Glutamatergic neuron (in vitro differentiated cells): ENCODE results near the gene PIP5K1C. TPM values are rescaled to one million over a fixed set of nuclear protein-coding genes. Genes with fewer than 3 reads are reported as not detected.

Source experiments
- DNase-seq: peaks from one replicate; pipeline ENCODE4 v3.0.0; 2022
- H3K27ac Mint-ChIP-seq: one replicate; pipeline ENCODE4 v1.8.0; 2020; ENCODE audit warnings: mild to moderate bottlenecking, mixed read lengths, inconsistent platforms; ENCODE audit not compliant: unreplicated experiment
- H3K27me3 Mint-ChIP-seq: one replicate; pipeline ENCODE4 v1.8.0; 2020; ENCODE audit warnings: mild to moderate bottlenecking, moderate library complexity, mixed read lengths, inconsistent platforms; ENCODE audit not compliant: unreplicated experiment
- H3K36me3 Mint-ChIP-seq: one replicate; pipeline ENCODE4 v1.8.0; 2020; ENCODE audit warnings: mild to moderate bottlenecking, mixed read lengths, inconsistent platforms; ENCODE audit not compliant: unreplicated experiment
- H3K4me1 Mint-ChIP-seq: one replicate; pipeline ENCODE4 v1.8.0; 2020; ENCODE audit warnings: mild to moderate bottlenecking, low read depth, mixed read lengths, inconsistent platforms; ENCODE audit not compliant: unreplicated experiment
- H3K4me3 Mint-ChIP-seq: one replicate; pipeline ENCODE4 v1.8.0; 2020; ENCODE audit warnings: mild to moderate bottlenecking, mixed read lengths, inconsistent platforms; ENCODE audit not compliant: unreplicated experiment
- H3K9me3 Mint-ChIP-seq: one replicate; pipeline ENCODE4 v1.8.0; 2020; ENCODE audit warnings: mild to moderate bottlenecking, moderate library complexity, mixed read lengths, inconsistent platforms; ENCODE audit not compliant: unreplicated experiment
- total RNA-seq: library from RNA; stranded (reverse); fragmentation: NEBNext Ultra II Directional; extraction: Animal tissue kit (Norgen Biotek cat#: 25700); gene quantifications from one replicate; pipeline ENCODE4 v1.2.1, GENCODE V29; 2021; ENCODE audit not compliant: unreplicated experiment
- TF ChIP-seq, protein P1 (sequence below): fragments of 200-600 bp; sonication (generic); IDR thresholded peaks from one replicate; pipeline ENCODE4 v1.5.0; 2021; ENCODE audit not compliant: partially characterized antibody, unreplicated experiment

PIP5K1C gene
- total RNA-seq, 1 donor from 2014 or later = 169 TPM

DNA sequence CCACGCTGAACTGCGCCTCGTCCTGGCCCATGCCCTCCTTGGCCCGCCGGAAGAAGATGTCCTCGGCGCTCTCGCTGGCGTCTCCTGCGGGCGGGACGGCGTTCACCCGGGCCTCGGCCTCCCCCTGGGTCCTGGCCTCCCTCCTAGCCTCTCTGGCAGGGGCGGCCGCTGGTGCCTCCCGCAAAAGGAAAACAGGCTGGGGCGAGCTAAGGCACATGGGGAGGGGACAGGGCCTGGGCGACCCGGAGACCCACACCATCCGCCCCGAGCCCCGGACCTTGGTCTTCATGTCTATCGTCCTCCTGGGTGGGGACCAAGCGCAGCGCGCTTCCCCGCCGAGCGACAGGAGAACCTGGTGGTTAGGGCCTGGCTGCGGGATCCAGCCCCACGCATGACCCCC lies 87.9 kb downstream of the PIP5K1C start:
- peaks cover 10% of the 10 kb centered on the region for H3K27me3 Mint-ChIP-seq
- TF ChIP-seq, protein P1, sequence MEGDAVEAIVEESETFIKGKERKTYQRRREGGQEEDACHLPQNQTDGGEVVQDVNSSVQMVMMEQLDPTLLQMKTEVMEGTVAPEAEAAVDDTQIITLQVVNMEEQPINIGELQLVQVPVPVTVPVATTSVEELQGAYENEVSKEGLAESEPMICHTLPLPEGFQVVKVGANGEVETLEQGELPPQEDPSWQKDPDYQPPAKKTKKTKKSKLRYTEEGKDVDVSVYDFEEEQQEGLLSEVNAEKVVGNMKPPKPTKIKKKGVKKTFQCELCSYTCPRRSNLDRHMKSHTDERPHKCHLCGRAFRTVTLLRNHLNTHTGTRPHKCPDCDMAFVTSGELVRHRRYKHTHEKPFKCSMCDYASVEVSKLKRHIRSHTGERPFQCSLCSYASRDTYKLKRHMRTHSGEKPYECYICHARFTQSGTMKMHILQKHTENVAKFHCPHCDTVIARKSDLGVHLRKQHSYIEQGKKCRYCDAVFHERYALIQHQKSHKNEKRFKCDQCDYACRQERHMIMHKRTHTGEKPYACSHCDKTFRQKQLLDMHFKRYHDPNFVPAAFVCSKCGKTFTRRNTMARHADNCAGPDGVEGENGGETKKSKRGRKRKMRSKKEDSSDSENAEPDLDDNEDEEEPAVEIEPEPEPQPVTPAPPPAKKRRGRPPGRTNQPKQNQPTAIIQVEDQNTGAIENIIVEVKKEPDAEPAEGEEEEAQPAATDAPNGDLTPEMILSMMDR = no peak
- H3K36me3 Mint-ChIP-seq = no peaks in the 10 kb centered on the region
- H3K9me3 Mint-ChIP-seq = no peaks in the 10 kb centered on the region
- peaks cover 2% of the 10 kb centered on the region for H3K4me1 Mint-ChIP-seq
- H3K27ac Mint-ChIP-seq = no peak overlapping the region
- DNase-seq = no peak
- H3K4me3 Mint-ChIP-seq = no peak overlapping the region

DNA sequence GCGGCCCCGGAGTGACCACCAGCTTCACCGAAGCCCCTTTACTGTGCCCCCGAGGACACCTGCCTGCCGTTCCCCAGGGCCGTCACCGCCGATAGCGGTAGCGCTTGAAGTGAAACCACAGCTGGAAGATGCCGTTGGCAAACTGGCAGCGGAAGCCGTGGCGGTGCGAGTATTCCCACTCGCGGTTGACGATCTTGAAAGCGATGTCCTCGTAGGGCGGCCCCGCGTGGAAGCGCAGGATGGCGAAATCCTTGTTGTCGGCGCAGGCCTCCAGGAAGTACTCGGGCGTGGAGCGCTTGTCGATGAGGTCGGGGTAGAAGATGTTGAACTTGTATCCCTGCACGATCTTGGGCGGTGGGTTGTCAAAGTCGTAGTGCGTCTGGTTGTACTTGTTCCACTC lies 88.4 kb downstream of the PIP5K1C start:
- H3K36me3 Mint-ChIP-seq = no peaks in the 10 kb centered on the region
- no peak for DNase-seq
- H3K27ac Mint-ChIP-seq = no peak overlapping the region
- TF ChIP-seq, protein P1 = no peak
- no peaks in the 10 kb centered on the region for H3K9me3 Mint-ChIP-seq
- peaks cover 2% of the 10 kb centered on the region for H3K4me1 Mint-ChIP-seq
- H3K4me3 Mint-ChIP-seq = no peak overlapping the region
- H3K27me3 Mint-ChIP-seq = peaks cover 10% of the 10 kb centered on the region

DNA sequence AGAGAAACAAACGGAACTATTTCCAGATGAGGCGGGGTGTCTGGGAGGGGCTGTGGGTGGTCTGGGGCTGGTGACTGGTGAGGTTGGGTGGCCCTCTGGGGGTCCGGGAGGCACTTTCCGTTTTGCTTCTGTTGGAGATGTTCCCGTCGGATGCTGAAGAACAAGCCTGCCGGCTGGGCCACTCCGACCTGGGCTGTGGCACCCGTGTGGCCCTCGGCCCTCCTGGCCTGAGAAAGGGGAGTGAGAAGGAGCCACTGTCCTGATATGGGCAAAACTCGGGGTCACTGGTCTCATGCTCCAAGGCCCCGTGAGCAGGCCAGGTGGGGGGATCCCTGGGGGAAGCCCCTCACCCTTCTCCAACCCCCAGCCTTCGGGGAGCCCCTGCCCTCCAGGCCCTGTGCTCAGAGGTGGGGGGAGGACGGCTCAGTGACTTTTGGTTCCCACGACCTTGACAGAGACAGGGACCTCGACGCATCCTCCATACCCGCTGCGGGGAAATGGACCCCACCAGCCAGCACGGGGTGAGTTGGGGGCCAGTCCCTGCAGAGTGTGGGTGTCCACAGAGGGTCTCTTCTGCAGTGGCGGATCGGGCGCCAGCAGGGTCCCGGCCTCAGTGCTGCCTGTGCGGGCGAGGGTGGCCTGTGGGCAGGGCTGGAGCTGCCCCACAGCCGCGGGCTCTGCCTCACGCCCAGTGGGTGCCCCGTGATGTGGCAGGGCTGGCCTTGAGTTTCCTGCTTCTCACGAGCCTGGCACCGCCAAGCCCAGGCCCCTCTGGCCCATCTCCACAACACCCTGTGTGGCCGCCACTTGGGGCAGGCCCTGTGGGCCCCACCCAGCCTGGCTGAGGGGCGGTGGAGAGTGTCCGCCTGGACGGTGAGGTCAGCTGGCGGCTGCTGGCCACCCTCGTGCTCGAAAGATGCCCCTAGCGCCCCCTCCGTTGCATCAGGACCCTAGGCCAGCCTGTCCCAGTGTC lies 89.2 kb downstream of the PIP5K1C start:
- Mint-ChIP-seq H3K27ac (no peak overlapping the region), H3K4me3 (no peak overlapping the region), H3K9me3 (no peaks in the 10 kb centered on the region), H3K4me1 (peaks cover 2% of the 10 kb centered on the region), H3K36me3 (no peaks in the 10 kb centered on the region), H3K27me3 (peaks cover 8% of the 10 kb centered on the region)
- TF ChIP-seq, protein P1 = no peak
- DNase-seq = no peak

DNA sequence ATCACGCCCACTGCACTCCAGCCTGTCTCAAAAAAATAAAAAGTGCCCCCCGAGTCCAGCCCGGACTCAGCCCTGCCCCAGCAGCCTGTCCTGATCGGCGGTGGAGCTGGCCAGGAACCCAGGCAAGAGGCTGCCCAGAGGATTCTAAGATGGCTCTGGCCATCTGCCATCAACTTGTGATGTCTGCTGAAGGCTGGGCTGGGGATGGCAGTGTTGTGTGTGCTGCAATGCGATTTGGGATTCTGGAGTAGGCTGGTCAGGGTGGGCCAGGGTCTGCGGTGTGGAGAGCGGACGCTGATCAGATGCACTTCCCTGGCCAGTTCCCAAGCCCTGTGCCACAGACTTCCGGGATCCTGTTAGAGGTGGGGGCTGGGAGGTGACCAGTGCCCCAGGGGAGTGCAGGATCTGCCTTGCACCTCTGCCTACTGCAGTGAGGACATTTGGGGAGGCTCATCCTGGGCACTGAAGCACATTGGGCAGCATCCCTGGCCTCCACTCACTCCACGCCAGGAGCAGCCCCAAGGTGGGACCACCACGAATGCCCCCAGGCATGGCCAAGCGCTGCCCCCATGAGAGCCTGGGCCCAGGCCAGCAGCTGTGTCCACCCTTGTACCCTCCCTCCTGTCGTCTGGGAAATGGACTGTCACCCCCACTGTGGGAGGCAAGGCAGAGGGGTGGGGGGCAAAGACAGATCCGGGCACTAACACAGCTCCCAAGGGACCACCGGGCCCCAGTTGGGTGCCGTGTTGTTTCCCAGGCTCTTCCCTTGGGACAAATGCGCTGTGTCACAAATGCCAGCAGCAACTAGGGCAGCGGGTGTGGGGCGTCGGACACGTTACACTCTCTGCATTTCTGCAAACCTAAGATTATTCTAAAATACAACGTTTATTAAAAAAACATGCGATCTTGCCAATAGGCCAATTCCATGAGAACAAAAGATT lies 90.2 kb downstream of the PIP5K1C start:
- no peaks in the 10 kb centered on the region for H3K9me3 Mint-ChIP-seq
- H3K27ac Mint-ChIP-seq = no peak overlapping the region
- H3K4me3 Mint-ChIP-seq = no peak overlapping the region

More for the DNA sequence above, 90.2 kb downstream of the PIP5K1C start:
- H3K27me3 Mint-ChIP-seq = peaks cover 8% of the 10 kb centered on the region
- TF ChIP-seq, protein P1 = no peak
- no peak for DNase-seq
- H3K36me3 Mint-ChIP-seq = no peaks in the 10 kb centered on the region
- H3K4me1 Mint-ChIP-seq = peaks cover 2% of the 10 kb centered on the region
